Left lung (tissue), 10 donors: ENCODE results near the gene TMF1. TPM values are rescaled to one million over a fixed set of nuclear protein-coding genes. Genes with fewer than 3 reads are reported as not detected.

Experiments used
- ATAC-seq: fragments of 200-7000 bp; cut with Tn5 transposase; one replicate; pipeline ENCODE4 v1.9.1; 2020; ENCODE audit warnings: moderate library complexity
- DNase-seq, 4 donors: peaks; one replicate each; pipeline ENCODE4 v3.0.0-alpha.2; 2013 to 2020
- H3K27ac ChIP-seq, 2 donors: fragments of 200-600 bp; sonication (generic) in 1 of 2; one replicate each; pipeline versions ENCODE4 v1.5.0 to v1.8.0; 2020 to 2021
- H3K27me3 ChIP-seq, 2 donors: fragments of 200-600 bp; sonication (generic) in 1 of 2; one replicate each; pipeline versions ENCODE4 v1.5.0 to v1.8.0; 2020 to 2021
- H3K36me3 ChIP-seq, 2 donors: fragments of 200-600 bp; sonication (generic) in 1 of 2; one replicate each; pipeline versions ENCODE4 v1.5.0 to v1.8.0; 2020 to 2021
- H3K4me1 ChIP-seq, 2 donors: fragments of 200-600 bp; one replicate each; pipeline ENCODE4 v1.8.0; 2021
- H3K4me3 ChIP-seq, 2 donors: fragments of 200-600 bp; sonication (generic) in 1 of 2; one replicate each; pipeline versions ENCODE4 v1.5.0 to v1.8.0; 2020 to 2021; ENCODE audit warnings: mild to moderate bottlenecking in 1 of 2
- H3K9me3 ChIP-seq, 2 donors: fragments of 200-600 bp; sonication (generic) in 1 of 2; one replicate each; pipeline versions ENCODE4 v1.5.0 to v1.8.0; 2020 to 2021
- intact Hi-C, 2 donors: fragments of 100-400 bp; cut with DNase I; formaldehyde crosslinking; loops; one replicate each; pipeline versions ENCODE4 v1.11.2 to v1.14.2; 2022
- microRNA-seq, 2 donors: library from miRNA; unstranded; fragments of <30 nt; microRNA quantifications; one replicate each; pipeline ENCODE4, GENCODE V29; 2019
- polyA plus RNA-seq, 6 donors: library from polyadenylated mRNA; unstranded; fragments of 120-200 nt; gene quantifications; one replicate each; pipeline ENCODE4 v1.2.1, GENCODE V29; 2013; ENCODE audit not compliant: insufficient read length in 6 of 6
- total RNA-seq, 2 donors: library from RNA; stranded (reverse); fragmentation: NEBNext Ultra II Directional; extraction: Animal tissue kit (Norgen Biotek cat#: 25700); gene quantifications; one replicate each; pipeline ENCODE4 v1.2.1, GENCODE V29; 2021
- TF ChIP-seq, protein P1 (sequence below), 2 donors: fragments of 200-600 bp; sonication (generic) in 1 of 2; IDR thresholded peaks; one replicate each; pipeline versions ENCODE4 v1.5.0 to v1.8.0; 2021; ENCODE audit warnings: antibody characterized with exemption in 2 of 2
- donor health status: DM: no; HTN: yes; CAD: no.
- donor health status: DM: no; HTN: no; CAD: no.

TMF1 gene
- total and polyA plus RNA-seq, 8 donors, result 38.4 to 61.1 (median 50.2) TPM

DNA sequence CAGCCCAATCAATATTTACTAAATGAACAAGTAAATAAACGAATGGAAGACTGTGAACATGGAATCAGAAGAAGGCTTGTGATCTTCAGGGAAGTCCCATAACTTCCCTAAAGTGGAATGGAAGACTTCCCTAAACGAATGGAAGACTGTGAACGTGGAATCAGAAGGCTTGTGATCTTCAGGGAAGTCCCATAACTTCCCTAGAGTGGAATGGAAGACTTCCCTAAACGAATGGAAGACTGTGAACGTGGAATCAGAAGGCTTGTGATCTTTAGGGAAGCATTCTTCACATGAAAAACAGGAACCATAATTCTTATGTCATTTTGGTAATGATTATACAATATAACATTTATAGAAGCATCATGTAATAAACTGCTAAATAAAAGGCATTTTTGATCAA lies 77.4 kb downstream of the TMF1 start:
- Histone ChIP-seq H3K9me3 (no peaks in the 10 kb centered on the region), H3K27me3 (no peaks in the 10 kb centered on the region), H3K36me3 (peaks cover 0 to 39% of the 10 kb centered on the region in 2 donors), H3K4me3 (no peak overlapping the region), H3K27ac (no peak overlapping the region), H3K4me1 (no peaks in the 10 kb centered on the region)
- ATAC-seq (peak; percentile 42), DNase-seq (no peak)
- intact Hi-C loops, result no loop called here
- TF ChIP-seq, protein P1, sequence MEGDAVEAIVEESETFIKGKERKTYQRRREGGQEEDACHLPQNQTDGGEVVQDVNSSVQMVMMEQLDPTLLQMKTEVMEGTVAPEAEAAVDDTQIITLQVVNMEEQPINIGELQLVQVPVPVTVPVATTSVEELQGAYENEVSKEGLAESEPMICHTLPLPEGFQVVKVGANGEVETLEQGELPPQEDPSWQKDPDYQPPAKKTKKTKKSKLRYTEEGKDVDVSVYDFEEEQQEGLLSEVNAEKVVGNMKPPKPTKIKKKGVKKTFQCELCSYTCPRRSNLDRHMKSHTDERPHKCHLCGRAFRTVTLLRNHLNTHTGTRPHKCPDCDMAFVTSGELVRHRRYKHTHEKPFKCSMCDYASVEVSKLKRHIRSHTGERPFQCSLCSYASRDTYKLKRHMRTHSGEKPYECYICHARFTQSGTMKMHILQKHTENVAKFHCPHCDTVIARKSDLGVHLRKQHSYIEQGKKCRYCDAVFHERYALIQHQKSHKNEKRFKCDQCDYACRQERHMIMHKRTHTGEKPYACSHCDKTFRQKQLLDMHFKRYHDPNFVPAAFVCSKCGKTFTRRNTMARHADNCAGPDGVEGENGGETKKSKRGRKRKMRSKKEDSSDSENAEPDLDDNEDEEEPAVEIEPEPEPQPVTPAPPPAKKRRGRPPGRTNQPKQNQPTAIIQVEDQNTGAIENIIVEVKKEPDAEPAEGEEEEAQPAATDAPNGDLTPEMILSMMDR (IDR thresholded peaks at IDR 0.05), result no peak

DNA sequence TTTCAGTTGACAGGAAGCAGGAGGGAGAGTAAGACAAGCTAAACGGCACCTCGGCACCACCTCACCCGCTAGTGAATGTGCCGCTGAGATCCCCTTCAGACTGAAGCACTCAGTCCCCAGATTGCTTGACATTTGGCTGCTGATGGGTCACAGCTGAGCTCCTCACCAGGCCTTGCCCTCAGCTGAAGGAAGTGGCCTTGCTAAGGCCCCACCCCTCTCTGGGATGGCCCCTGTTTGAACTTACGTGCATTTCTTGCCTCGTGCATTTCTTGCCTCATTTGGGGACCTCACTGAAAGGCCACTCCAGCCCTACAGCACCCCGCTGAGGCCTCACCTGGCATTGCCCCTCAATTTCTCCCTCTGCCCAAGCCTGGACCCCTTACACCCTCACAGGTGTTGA lies 78.5 kb downstream of the TMF1 start:
- Histone ChIP-seq H3K9me3 (no peaks in the 10 kb centered on the region), H3K4me1 (no peaks in the 10 kb centered on the region), H3K36me3 (peaks cover 0 to 28% of the 10 kb centered on the region in 2 donors), H3K4me3 (no peak overlapping the region), H3K27me3 (no peaks in the 10 kb centered on the region), H3K27ac (no peak overlapping the region)
- DNase-seq (no peak), ATAC-seq (peak; percentile 33)
- TF ChIP-seq, protein P1 (IDR thresholded peaks at IDR 0.05), result no peak
- intact Hi-C loops, result no loop called here

DNA sequence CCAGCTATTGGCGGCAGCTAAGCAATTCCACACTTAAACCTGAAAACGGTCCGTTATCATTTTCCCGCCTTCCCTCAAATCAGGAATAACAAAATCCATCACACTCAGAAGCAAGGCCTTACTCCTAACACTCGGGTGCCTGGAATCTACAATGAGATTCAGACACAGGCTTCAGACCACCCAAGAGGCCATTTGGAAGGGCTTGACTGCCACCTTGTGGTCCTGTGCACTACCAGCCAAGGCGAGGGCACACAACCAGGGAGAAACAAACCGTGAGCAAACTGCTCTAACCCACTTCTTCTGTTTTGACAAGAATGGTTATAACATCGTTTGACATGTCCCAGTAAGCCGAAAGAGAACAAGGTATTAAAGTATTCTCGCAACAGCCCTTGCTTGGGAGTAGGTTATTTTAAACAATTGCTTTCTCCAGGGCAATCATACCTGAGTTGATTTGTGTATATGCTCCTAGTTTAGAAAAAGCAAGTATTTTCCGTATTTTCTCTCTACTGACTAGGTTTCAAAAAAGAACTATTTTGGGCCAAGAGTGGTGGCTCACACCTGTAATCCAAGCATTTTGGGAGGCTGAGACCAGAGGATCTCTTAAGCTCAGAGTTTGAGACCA lies 79.7 kb downstream of the TMF1 start:
- H3K4me3 ChIP-seq, result no peak overlapping the region
- DNase-seq, result peak in 3 of 4 donors; percentile 44 to 76 (median 63)
- peak; percentile 88 for ATAC-seq
- no peaks in the 10 kb centered on the region for H3K9me3 ChIP-seq
- H3K27ac ChIP-seq, result no peak overlapping the region
- no peaks in the 10 kb centered on the region for H3K4me1 ChIP-seq
- TF ChIP-seq, protein P1 (IDR thresholded peaks at IDR 0.05), result peak; percentile 46 to 61
- intact Hi-C loops, result no loop called here
- peaks cover 0 to 17% of the 10 kb centered on the region in 2 donors for H3K36me3 ChIP-seq
- H3K27me3 ChIP-seq, result no peaks in the 10 kb centered on the region

Small RNAs within 50 kb of the gene (microRNA-seq; reads per million reads assigned to microRNA genes)
- gene MIR3136, result 0.41 to 0.50 reads per million in 2 donors

Other genes with a start within 250 kb of the TMF1 start
- gene TAFA4, start 119.8 kb downstream of the TMF1 start, total RNA-seq, result not detected
- gene TAFA4, start 119.8 kb downstream of the TMF1 start, polyA plus RNA-seq, result under 1 TPM; 0.07 to 0.31 (median 0.16) TPM
- gene EOGT, start 38.6 kb downstream of the TMF1 start, total RNA-seq, result 10 to 100 TPM; 27.9 to 32.6 TPM
- gene EOGT, start 38.6 kb downstream of the TMF1 start, polyA plus RNA-seq, result 10 to 100 TPM; 38.6 to 58.0 (median 41.9) TPM
- gene UBA3, start 28.0 kb upstream of the TMF1 start, total RNA-seq, result 10 to 100 TPM; 61.3 to 62.2 TPM
- gene UBA3, start 28.0 kb upstream of the TMF1 start, polyA plus RNA-seq, result 10 to 100 TPM; 80.6 to 99.0 (median 88.2) TPM
- gene ARL6IP5, start 32.6 kb upstream of the TMF1 start, total RNA-seq, result 100 to 1,000 TPM; 179 to 184 TPM
- gene ARL6IP5, start 32.6 kb upstream of the TMF1 start, polyA plus RNA-seq, result 100 to 1,000 TPM in 3 of 6 donors, 10 to 100 TPM in 3; 74.0 to 103 (median 94.4) TPM
- gene LMOD3, start 70.3 kb upstream of the TMF1 start, total RNA-seq, result under 1 TPM; 0.18 to 0.26 TPM
- gene LMOD3, start 70.3 kb upstream of the TMF1 start, polyA plus RNA-seq, result under 1 TPM; 0.17 to 0.33 (median 0.25) TPM